HCT116 (cell line): ENCODE data around the gene RGS6. TPM values are rescaled to one million over a fixed set of nuclear protein-coding genes. Genes with fewer than 3 reads are reported as not detected.

ENCODE experiments used
- ATAC-seq: fragments of 200-7000 bp; cut with Tn5 transposase; 2 replicates; pipeline ENCODE4 v1.9.1; 2020; ENCODE audit warnings: mild to moderate bottlenecking, moderate library complexity
- BruUV-seq: library from RNA; stranded (reverse); fragments of 400-500 nt; replicated peaks from 2 replicates; lab custom pipeline; 2021; lab: Mats Ljungman, UMichigan
- CTCF ChIA-PET: fragments of 300-600 bp; sonication (Branson Sonifier 250); formaldehyde crosslinking; loops from one replicate; lab custom pipeline; 2021; ENCODE audit warnings: antibody characterized with exemption; lab: Charles Lee
- POLR2A ChIA-PET: fragments of 300-600, 350-600 bp; sonication (Branson Sonifier 250); formaldehyde crosslinking; loops from one replicate; lab custom pipeline; 2021; ENCODE audit warnings: antibody characterized with exemption; lab: Charles Lee
- RAD21 ChIA-PET, 2 experiments: fragments of 300-600 bp; sonication (Branson Sonifier 250); formaldehyde crosslinking; loops; one replicate each; lab custom pipeline; 2023; ENCODE audit warnings: low total read pairs in 2 of 2; ENCODE audit not compliant: uncharacterized antibody in 2 of 2, unreplicated experiment in 2 of 2, low non-redundant PET in 1 of 2; lab: Charles Lee
- DNase-seq: peaks from one replicate; pipeline ENCODE4 v3.0.0-alpha.2; 2010; ENCODE audit warnings: low read depth, low spot score
- H2AFZ ChIP-seq: fragments of 200-600 bp; shearing (Covaris generic), sonication (generic); 2 replicates; pipeline ENCODE4 v1.6.1; 2017; ENCODE audit warnings: low read depth, mixed run types, mixed read lengths, antibody characterized with exemption, low read length; ENCODE audit not compliant: poor library complexity, severe bottlenecking
- H3K27ac ChIP-seq: 2 replicates; pipeline ENCODE4 v1.5.1; 2012; ENCODE audit warnings: low read depth, low read length
- H3K27me3 ChIP-seq: fragments of 200-600 bp; sonication (generic); 2 replicates; pipeline ENCODE4 v1.6.1; 2016; ENCODE audit warnings: mixed run types, low read length, mixed read lengths; ENCODE audit not compliant: insufficient read depth
- H3K36me3 ChIP-seq, 2 experiments: fragments of 200-500 bp in 1 of 2; fragments of 200-600 bp in 1 of 2; sonication (Bioruptor generic) in 1 of 2; sonication (generic) in 1 of 2; 2 replicates each; pipeline versions ENCODE4 v1.5.1 to v1.6.1; 2014 to 2016; ENCODE audit warnings: low read length in 2 of 2, inconsistent platforms in 1 of 2, mixed read lengths in 1 of 2, mixed run types in 1 of 2; ENCODE audit not compliant: insufficient read depth in 2 of 2, control insufficient read depth in 1 of 2
- H3K4me1 ChIP-seq, 2 experiments: fragments of 200-600 bp in 1 of 2; sonication (generic) in 1 of 2; 2 replicates each; pipeline versions ENCODE4 v1.5.1 to v1.6.1; 2012 to 2017; ENCODE audit warnings: low read length in 2 of 2, inconsistent platforms in 1 of 2, mild to moderate bottlenecking in 1 of 2, mixed read lengths in 1 of 2, mixed run types in 1 of 2, moderate library complexity in 1 of 2; ENCODE audit not compliant: insufficient read depth in 2 of 2, control insufficient read depth in 1 of 2
- H3K4me2 ChIP-seq: fragments of 200-600 bp; sonication (generic); 2 replicates; pipeline ENCODE4 v1.6.1; 2017; ENCODE audit warnings: mixed run types, low read length, mixed read lengths
- H3K4me3 ChIP-seq, 2 experiments: fragments of 200-600 bp in 1 of 2; sonication (generic) in 1 of 2; replicated peaks in 1 of 2; 2 replicates each; pipeline ENCODE4 v1.5.1; 2011 to 2016; ENCODE audit warnings: low read length in 2 of 2, control low read depth in 1 of 2, low read depth in 1 of 2, mild to moderate bottlenecking in 1 of 2, mixed read lengths in 1 of 2, mixed run types in 1 of 2
- H3K79me2 ChIP-seq: fragments of 200-600 bp; sonication (generic); 2 replicates; pipeline ENCODE4 v1.6.1; 2017; ENCODE audit warnings: mild to moderate bottlenecking, mixed run types, low read length, moderate library complexity, mixed read lengths; ENCODE audit not compliant: insufficient read depth
- H3K9ac ChIP-seq: fragments of 200-600 bp; sonication (generic); 2 replicates; pipeline ENCODE4 v1.6.1; 2016; ENCODE audit warnings: low read length, mixed read lengths
- H3K9me2 ChIP-seq: fragments of 200-600 bp; sonication (generic), shearing (Covaris generic); 2 replicates; pipeline ENCODE4 v1.6.1; 2017; ENCODE audit warnings: mixed run types, mild to moderate bottlenecking, moderate library complexity; ENCODE audit not compliant: insufficient read depth
- H3K9me3 ChIP-seq, 2 experiments: fragments of 200-500 bp in 1 of 2; fragments of 200-600 bp in 1 of 2; sonication (Bioruptor generic) in 1 of 2; sonication (generic) in 1 of 2; 2 replicates each; pipeline ENCODE4 v1.6.1; 2014 to 2017; ENCODE audit warnings: low read length in 2 of 2, mixed read lengths in 2 of 2, inconsistent platforms in 1 of 2, low read depth in 1 of 2, mild to moderate bottlenecking in 1 of 2, mixed run types in 1 of 2, moderate library complexity in 1 of 2; ENCODE audit not compliant: control insufficient read depth in 1 of 2, insufficient read depth in 1 of 2
- H4K20me1 ChIP-seq: fragments of 200-600 bp; sonication (generic), shearing (Covaris generic); 2 replicates; pipeline ENCODE4 v1.6.1; 2017; ENCODE audit warnings: mixed run types, mild to moderate bottlenecking, moderate library complexity; ENCODE audit not compliant: insufficient read depth
- CBX3 ChIP-seq: IDR thresholded peaks from 2 replicates; pipeline ENCODE4 v1.6.1; 2012; ENCODE audit warnings: low read depth
- CEBPB ChIP-seq: IDR thresholded peaks from 2 replicates; pipeline ENCODE4 v1.6.1; 2012; ENCODE audit warnings: low read depth
- EZH2 ChIP-seq: fragments of 200-600 bp; sonication (generic); IDR thresholded peaks from 2 replicates; pipeline ENCODE4 v1.6.1; 2017; ENCODE audit warnings: antibody characterized with exemption, mixed run types
- EZH2phosphoT487 ChIP-seq: fragments of 200-600 bp; IDR thresholded peaks from 2 replicates; pipeline ENCODE4 v1.6.1; 2018; ENCODE audit warnings: antibody characterized with exemption, borderline replicate concordance
- JUND ChIP-seq: IDR thresholded peaks from 2 replicates; pipeline ENCODE4 v1.6.1; 2012
- MAX ChIP-seq: IDR thresholded peaks from 2 replicates; pipeline ENCODE4 v1.6.1; 2012
- POLR2A ChIP-seq: IDR thresholded peaks from 2 replicates; pipeline ENCODE4 v1.7.0; 2011; ENCODE audit warnings: borderline replicate concordance; ENCODE audit not compliant: insufficient read depth, insufficient read length; ENCODE audit errors: extremely low read depth
- POLR2AphosphoS5 ChIP-seq: IDR thresholded peaks from 2 replicates; pipeline ENCODE4 v1.6.1; 2011; ENCODE audit warnings: mild to moderate bottlenecking, low read depth, low read length, moderate library complexity
- RAD21 ChIP-seq: IDR thresholded peaks from 2 replicates; pipeline ENCODE4 v1.6.1; 2012; ENCODE audit warnings: low read depth, mild to moderate bottlenecking
- SIN3A ChIP-seq: IDR thresholded peaks from 2 replicates; pipeline ENCODE4 v1.6.1; 2012; ENCODE audit warnings: low read depth
- SRF ChIP-seq: IDR thresholded peaks from 2 replicates; pipeline ENCODE4 v1.6.1; 2012; ENCODE audit warnings: low read depth
- YY1 ChIP-seq: IDR thresholded peaks from 2 replicates; pipeline ENCODE4 v1.6.1; 2011; ENCODE audit warnings: low read length, low read depth, moderate library complexity, mild to moderate bottlenecking; ENCODE audit not compliant: insufficient replicate concordance; ENCODE audit errors: extremely low read depth
- ZNF274 ChIP-seq: fragments of 200-500 bp; sonication (Bioruptor generic); IDR thresholded peaks from 2 replicates; pipeline ENCODE4 v1.6.1; 2014; ENCODE audit warnings: mild to moderate bottlenecking, low read depth, low read length, inconsistent platforms
- intact Hi-C: fragments of 100-400 bp; cut with micrococcal nuclease; formaldehyde crosslinking; loops from 2 replicates; pipeline ENCODE4 v1.10.0; 2022
- total RNA-seq: library from RNA; stranded (reverse); gene quantifications from one replicate; pipeline ENCODE4 v1.2.1, GENCODE V29; 2021; ENCODE audit not compliant: unreplicated experiment
- TF ChIP-seq, protein P1 (sequence below): IDR thresholded peaks from 2 replicates; pipeline ENCODE4 v1.6.1; 2012
- TF ChIP-seq, protein P2 (sequence below): IDR thresholded peaks from 2 replicates; pipeline ENCODE4 v1.6.1; 2011; ENCODE audit warnings: mild to moderate bottlenecking, low read length, moderate library complexity; ENCODE audit not compliant: insufficient replicate concordance; ENCODE audit errors: extremely low read depth

RGS6 gene
- total RNA-seq, 1 experiment from 2014 or later: 4.7 TPM

DNA sequence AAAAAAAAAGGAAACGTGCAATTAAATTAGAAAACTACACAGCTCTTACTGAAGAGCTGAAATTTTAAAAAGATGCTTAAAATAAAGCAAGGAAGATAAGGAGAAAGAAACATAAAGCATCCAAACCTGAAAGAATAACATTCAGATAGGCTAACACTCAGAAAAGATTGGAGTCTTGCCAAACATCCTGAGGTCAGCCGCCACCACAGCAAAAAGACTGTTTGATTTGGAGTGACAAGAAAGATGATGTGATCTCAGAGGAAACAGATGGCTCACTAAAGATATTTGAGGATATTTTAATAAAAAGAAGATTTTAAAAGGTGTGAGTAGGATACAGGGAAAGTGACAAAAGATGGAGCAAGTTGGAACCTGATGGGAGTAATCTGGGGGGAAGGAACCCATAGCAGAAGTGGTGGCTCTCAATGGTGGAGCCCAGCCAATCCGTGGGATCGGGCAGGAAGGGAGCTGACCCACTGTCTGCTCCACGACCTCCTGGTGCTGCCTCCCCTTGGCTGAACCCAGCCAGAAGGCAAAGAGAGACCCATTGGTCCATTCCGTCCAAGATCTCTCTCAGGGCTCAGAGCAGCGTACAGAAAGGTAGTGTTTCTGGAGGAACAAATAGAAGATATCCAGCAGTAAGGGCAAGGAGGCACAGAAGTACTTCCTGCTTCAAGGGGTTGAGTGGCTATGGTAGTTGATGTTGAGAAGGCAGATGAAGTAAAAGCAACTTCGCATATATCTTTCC is 469.6 kb downstream of the RGS6 start:
- no peak overlapping the region for H3K4me3 ChIP-seq
- TF ChIP-seq SRF: no peak
- TF ChIP-seq POLR2AphosphoS5: no peak
- TF ChIP-seq CEBPB: no peak
- TF ChIP-seq, protein P1, sequence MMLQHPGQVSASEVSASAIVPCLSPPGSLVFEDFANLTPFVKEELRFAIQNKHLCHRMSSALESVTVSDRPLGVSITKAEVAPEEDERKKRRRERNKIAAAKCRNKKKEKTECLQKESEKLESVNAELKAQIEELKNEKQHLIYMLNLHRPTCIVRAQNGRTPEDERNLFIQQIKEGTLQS: no peak
- no peak for TF ChIP-seq MAX
- TF ChIP-seq CBX3: no peak
- no peak for TF ChIP-seq YY1
- no peak for TF ChIP-seq JUND
- TF ChIP-seq POLR2A: no peak
- TF ChIP-seq ZNF274: no peak
- TF ChIP-seq RAD21: no peak
- no peak for TF ChIP-seq EZH2
- no peak for TF ChIP-seq EZH2phosphoT487
- TF ChIP-seq SIN3A: no peak
- TF ChIP-seq, protein P2, sequence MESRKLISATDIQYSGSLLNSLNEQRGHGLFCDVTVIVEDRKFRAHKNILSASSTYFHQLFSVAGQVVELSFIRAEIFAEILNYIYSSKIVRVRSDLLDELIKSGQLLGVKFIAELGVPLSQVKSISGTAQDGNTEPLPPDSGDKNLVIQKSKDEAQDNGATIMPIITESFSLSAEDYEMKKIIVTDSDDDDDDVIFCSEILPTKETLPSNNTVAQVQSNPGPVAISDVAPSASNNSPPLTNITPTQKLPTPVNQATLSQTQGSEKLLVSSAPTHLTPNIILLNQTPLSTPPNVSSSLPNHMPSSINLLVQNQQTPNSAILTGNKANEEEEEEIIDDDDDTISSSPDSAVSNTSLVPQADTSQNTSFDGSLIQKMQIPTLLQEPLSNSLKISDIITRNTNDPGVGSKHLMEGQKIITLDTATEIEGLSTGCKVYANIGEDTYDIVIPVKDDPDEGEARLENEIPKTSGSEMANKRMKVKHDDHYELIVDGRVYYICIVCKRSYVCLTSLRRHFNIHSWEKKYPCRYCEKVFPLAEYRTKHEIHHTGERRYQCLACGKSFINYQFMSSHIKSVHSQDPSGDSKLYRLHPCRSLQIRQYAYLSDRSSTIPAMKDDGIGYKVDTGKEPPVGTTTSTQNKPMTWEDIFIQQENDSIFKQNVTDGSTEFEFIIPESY: no peak
- TF ChIP-seq, all 23 proteins: peak for 0
- H3K27ac ChIP-seq: no peak overlapping the region
- H3K9me3 ChIP-seq: no peaks in the 10 kb centered on the region
- no peak overlapping the region for H2AFZ ChIP-seq
- no peaks in the 10 kb centered on the region for H4K20me1 ChIP-seq
- H3K36me3 ChIP-seq: no peaks in the 10 kb centered on the region
- no TSS peak for BruUV-seq
- ChIA-PET POLR2A (interaction anchor here (0.6 kb wide), 1 partner anchor 400 kb away, joined by 6 read pairs; no protein-coding TSS in a partner anchor), CTCF (no interaction called here), RAD21 (no interaction called here)
- H3K27me3 ChIP-seq: no peaks in the 10 kb centered on the region
- H3K4me2 ChIP-seq: no peak overlapping the region
- intact Hi-C loops: no loop called here
- H3K79me2 ChIP-seq: no peaks in the 10 kb centered on the region
- no peaks in the 10 kb centered on the region for H3K4me1 ChIP-seq
- no peak overlapping the region for H3K9ac ChIP-seq
- DNase-seq (no peak), ATAC-seq (no peak)
- H3K9me2 ChIP-seq: no peaks in the 10 kb centered on the region
